H9 (cell line): ENCODE results near the gene SLC29A1. TPM values are rescaled to one million over a fixed set of nuclear protein-coding genes. Genes with fewer than 3 reads are reported as not detected.

ENCODE experiments used
- DNase-seq: peaks from one replicate; pipeline ENCODE4 v3.0.0-alpha.2; 2017
- H2AFZ ChIP-seq: one replicate; pipeline ENCODE4 v1.6.1; 2013; ENCODE audit warnings: mild to moderate bottlenecking, low read length, control low read depth, moderate library complexity
- H2AK5ac ChIP-seq: 2 replicates; pipeline ENCODE4 v1.6.1; 2013; ENCODE audit warnings: low read length, control low read depth, mixed read lengths; ENCODE audit not compliant: insufficient read length
- H2BK120ac ChIP-seq: one replicate; pipeline ENCODE4 v1.6.1; 2013; ENCODE audit warnings: low read depth, mild to moderate bottlenecking, low read length, control low read depth, inconsistent platforms; ENCODE audit not compliant: poor library complexity, severe bottlenecking
- H2BK12ac ChIP-seq: 2 replicates; pipeline ENCODE4 v1.6.1; 2013; ENCODE audit warnings: low read length, control low read depth, mixed read lengths, low read depth; ENCODE audit not compliant: insufficient read length
- H2BK15ac ChIP-seq: 2 replicates; pipeline ENCODE4 v1.6.1; 2013; ENCODE audit warnings: low read depth, low read length, control low read depth
- H2BK20ac ChIP-seq: one replicate; pipeline ENCODE4 v1.6.1; 2013; ENCODE audit warnings: low read depth, mild to moderate bottlenecking, low read length, control low read depth, inconsistent platforms; ENCODE audit not compliant: poor library complexity, severe bottlenecking
- H2BK5ac ChIP-seq: 2 replicates; pipeline ENCODE4 v1.6.1; 2013; ENCODE audit warnings: low read length, control low read depth, mixed read lengths; ENCODE audit not compliant: insufficient read length
- H3K14ac ChIP-seq: 2 replicates; pipeline ENCODE4 v1.6.1; 2013; ENCODE audit warnings: low read length, control low read depth; ENCODE audit not compliant: insufficient read depth
- H3K18ac ChIP-seq: 2 replicates; pipeline ENCODE4 v1.6.1; 2013; ENCODE audit warnings: low read depth, mild to moderate bottlenecking, mixed read lengths, low read length, control low read depth; ENCODE audit not compliant: insufficient read length
- H3K23ac ChIP-seq: 2 replicates; pipeline ENCODE4 v1.6.1; 2013; ENCODE audit warnings: low read length, control low read depth, mixed read lengths, low read depth; ENCODE audit not compliant: insufficient read length
- H3K23me2 ChIP-seq: 2 replicates; pipeline ENCODE4 v1.6.1; 2013; ENCODE audit warnings: low read depth, mild to moderate bottlenecking, mixed read lengths, low read length, control low read depth; ENCODE audit not compliant: insufficient read length, poor library complexity, severe bottlenecking
- H3K27ac ChIP-seq: 2 replicates; pipeline ENCODE4 v1.5.1; 2013; ENCODE audit warnings: low read length, control low read depth, mixed read lengths, low read depth; ENCODE audit not compliant: insufficient read length
- H3K27me3 ChIP-seq: 2 replicates; pipeline ENCODE4 v1.6.1; 2013; ENCODE audit warnings: low read length, control low read depth, inconsistent platforms; ENCODE audit not compliant: insufficient read depth
- H3K4ac ChIP-seq: 2 replicates; pipeline ENCODE4 v1.6.1; 2013; ENCODE audit warnings: low read depth, mild to moderate bottlenecking, control low read depth, inconsistent platforms, low read length, moderate library complexity
- H3K4me1 ChIP-seq: 2 replicates; pipeline ENCODE4 v1.6.1; 2013; ENCODE audit warnings: low read length, control low read depth, inconsistent platforms; ENCODE audit not compliant: insufficient read depth
- H3K4me2 ChIP-seq: 2 replicates; pipeline ENCODE4 v1.6.1; 2013; ENCODE audit warnings: low read length, control low read depth, mixed read lengths; ENCODE audit not compliant: insufficient read length, insufficient read depth
- H3K56ac ChIP-seq: 2 replicates; pipeline ENCODE4 v1.6.1; 2013; ENCODE audit warnings: low read depth, mild to moderate bottlenecking, mixed read lengths, low read length, control low read depth; ENCODE audit not compliant: insufficient read length
- H3K79me1 ChIP-seq: 2 replicates; pipeline ENCODE4 v1.6.1; 2013; ENCODE audit warnings: low read depth, mild to moderate bottlenecking, moderate library complexity, low read length, control low read depth, inconsistent platforms; ENCODE audit not compliant: insufficient read depth, poor library complexity, severe bottlenecking
- H3K79me2 ChIP-seq: 2 replicates; pipeline ENCODE4 v1.6.1; 2013; ENCODE audit warnings: low read length, control low read depth, inconsistent platforms; ENCODE audit not compliant: insufficient read depth
- H3K9ac ChIP-seq: 2 replicates; pipeline ENCODE4 v1.6.1; 2013; ENCODE audit warnings: low read length, control low read depth, mixed read lengths; ENCODE audit not compliant: insufficient read length; ENCODE audit errors: extremely low read depth
- H3K9me3 ChIP-seq: one replicate; pipeline ENCODE4 v1.6.1; 2013; ENCODE audit warnings: low read depth, low read length, inconsistent platforms; ENCODE audit not compliant: control insufficient read depth
- H3T11ph ChIP-seq: one replicate; pipeline ENCODE4 v1.6.1; 2013; ENCODE audit warnings: mild to moderate bottlenecking, low read length, control low read depth, inconsistent platforms
- H4K20me1 ChIP-seq: one replicate; pipeline ENCODE4 v1.6.1; 2013; ENCODE audit not compliant: control insufficient read depth, insufficient read length, insufficient read depth
- H4K5ac ChIP-seq: 2 replicates; pipeline ENCODE4 v1.6.1; 2013; ENCODE audit warnings: low read depth, mild to moderate bottlenecking, mixed read lengths, low read length, control low read depth; ENCODE audit not compliant: insufficient read length
- H4K8ac ChIP-seq: replicated peaks from 2 replicates; pipeline ENCODE4 v1.6.1; 2013; ENCODE audit warnings: low read length, control low read depth, mixed read lengths, low read depth; ENCODE audit not compliant: insufficient read length
- H4K91ac ChIP-seq: 2 replicates; pipeline ENCODE4 v1.6.1; 2013; ENCODE audit warnings: low read depth, mild to moderate bottlenecking, moderate library complexity, mixed read lengths, low read length, control low read depth; ENCODE audit not compliant: insufficient read length
- H3K27ac Mint-ChIP-seq, 3 experiments: 2 replicates in 2 of 3; 3 replicates in 1 of 3; pipeline ENCODE4 v1.8.0; 2020 to 2021; ENCODE audit warnings: mixed read lengths in 3 of 3, mild to moderate bottlenecking in 1 of 3, moderate library complexity in 1 of 3
- H3K27me3 Mint-ChIP-seq: 2 replicates; pipeline ENCODE4 v1.8.0; 2021; ENCODE audit warnings: low read depth, mild to moderate bottlenecking, moderate library complexity, mixed read lengths
- H3K36me3 Mint-ChIP-seq, 3 experiments: 2 replicates in 2 of 3; 3 replicates in 1 of 3; pipeline ENCODE4 v1.8.0; 2020 to 2021; ENCODE audit warnings: low read depth in 3 of 3, mixed read lengths in 3 of 3; ENCODE audit not compliant: insufficient read depth in 1 of 3
- H3K4me1 Mint-ChIP-seq, 2 experiments: 2 replicates each; pipeline ENCODE4 v1.8.0; 2020; ENCODE audit warnings: mixed read lengths in 2 of 2
- H3K4me3 Mint-ChIP-seq, 2 experiments: 2 replicates in 1 of 2; 3 replicates in 1 of 2; pipeline ENCODE4 v1.8.0; 2020 to 2021; ENCODE audit warnings: mild to moderate bottlenecking in 2 of 2, mixed read lengths in 2 of 2, moderate library complexity in 1 of 2
- H3K9me3 Mint-ChIP-seq, 2 experiments: 2 replicates in 1 of 2; 3 replicates in 1 of 2; pipeline ENCODE4 v1.8.0; 2020; ENCODE audit warnings: mild to moderate bottlenecking in 2 of 2, mixed read lengths in 2 of 2, moderate library complexity in 1 of 2
- WGBS: extraction: QIAGEN DNeasy Blood & Tissue Kit; methylation state at CpG from one replicate; pipeline ENCODE4 v1.1.7; 2013; ENCODE audit warnings: missing lambda C conversion rate, low lambda C conversion rate, mixed read lengths; ENCODE audit not compliant: insufficient read length; ENCODE audit errors: extremely low coverage; 5-methylcytosine and 5-hydroxymethylcytosine counted together
- total RNA-seq: library from RNA; stranded (reverse); gene quantifications from 2 replicates; pipeline ENCODE4 v1.2.1, GENCODE V29; 2021
- TF ChIP-seq, protein P1 (sequence below): fragments of 200-600 bp; sonication (generic); conservative IDR thresholded peaks from 3 replicates; pipeline ENCODE4 v1.8.0; 2021; ENCODE audit warnings: antibody characterized with exemption, mild to moderate bottlenecking

SLC29A1 gene
- total RNA-seq, 1 experiment from 2014 or later: 124 TPM

DNA sequence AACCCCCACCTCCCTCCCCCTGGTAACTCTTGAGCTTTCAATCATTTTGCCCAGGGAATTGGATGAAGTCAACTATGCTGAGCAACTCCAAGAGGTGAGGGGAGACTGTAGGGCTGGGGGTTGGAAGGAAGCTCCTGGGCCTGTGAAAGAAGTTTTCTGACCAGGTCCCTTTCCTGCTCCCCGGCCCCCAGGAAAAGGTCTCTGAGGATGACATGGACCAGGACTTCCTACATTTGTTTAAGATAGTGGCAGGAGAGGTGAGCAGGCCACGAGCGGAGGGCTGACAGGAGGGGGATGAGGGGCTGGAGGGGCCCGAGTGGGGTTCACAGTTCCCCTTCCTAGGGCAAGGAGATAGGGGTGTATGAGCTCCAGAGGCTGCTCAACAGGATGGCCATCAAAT, 43.0 kb upstream of the SLC29A1 start:
- Mint-ChIP-seq H3K4me3 (no peak overlapping the region), H3K27me3 (no peaks in the 10 kb centered on the region), H3K9me3 (no peaks in the 10 kb centered on the region), H3K4me1 (peaks cover 18 to 25% of the 10 kb centered on the region in 2 experiments), H3K36me3 (no peaks in the 10 kb centered on the region; a peak in 1 of 7 replicates), H3K27ac (no peak overlapping the region)
- DNase-seq: no peak
- Histone ChIP-seq H2AFZ (no peak overlapping the region), H3K18ac (no peak overlapping the region), H4K20me1 (no peaks in the 10 kb centered on the region), H2BK20ac (no peak overlapping the region), H3K9me3 (no peaks in the 10 kb centered on the region), H2BK5ac (no peak overlapping the region), H3K27me3 (no peaks in the 10 kb centered on the region), H3K4ac (no peak overlapping the region), H3K56ac (no peak overlapping the region), H3K14ac (no peak overlapping the region), H3T11ph (no peak overlapping the region), H4K8ac (no peak overlapping the region), H3K23me2 (no peaks in the 10 kb centered on the region), H3K79me2 (no peaks in the 10 kb centered on the region), H3K4me2 (no peak overlapping the region), H2BK120ac (no peak overlapping the region), H4K91ac (no peak overlapping the region), H3K79me1 (no peaks in the 10 kb centered on the region), H2BK15ac (no peak overlapping the region), H3K9ac (no peak overlapping the region), H4K5ac (no peak overlapping the region), H3K27ac (no peak overlapping the region), H3K23ac (no peak overlapping the region), H2AK5ac (no peak overlapping the region), H2BK12ac (no peak overlapping the region), H3K4me1 (peaks cover 4% of the 10 kb centered on the region; the same call in 1 of the 2 replicates)
- no CpG with 5 or more reads among the region's 4 CpGs for WGBS
- TF ChIP-seq, protein P1, sequence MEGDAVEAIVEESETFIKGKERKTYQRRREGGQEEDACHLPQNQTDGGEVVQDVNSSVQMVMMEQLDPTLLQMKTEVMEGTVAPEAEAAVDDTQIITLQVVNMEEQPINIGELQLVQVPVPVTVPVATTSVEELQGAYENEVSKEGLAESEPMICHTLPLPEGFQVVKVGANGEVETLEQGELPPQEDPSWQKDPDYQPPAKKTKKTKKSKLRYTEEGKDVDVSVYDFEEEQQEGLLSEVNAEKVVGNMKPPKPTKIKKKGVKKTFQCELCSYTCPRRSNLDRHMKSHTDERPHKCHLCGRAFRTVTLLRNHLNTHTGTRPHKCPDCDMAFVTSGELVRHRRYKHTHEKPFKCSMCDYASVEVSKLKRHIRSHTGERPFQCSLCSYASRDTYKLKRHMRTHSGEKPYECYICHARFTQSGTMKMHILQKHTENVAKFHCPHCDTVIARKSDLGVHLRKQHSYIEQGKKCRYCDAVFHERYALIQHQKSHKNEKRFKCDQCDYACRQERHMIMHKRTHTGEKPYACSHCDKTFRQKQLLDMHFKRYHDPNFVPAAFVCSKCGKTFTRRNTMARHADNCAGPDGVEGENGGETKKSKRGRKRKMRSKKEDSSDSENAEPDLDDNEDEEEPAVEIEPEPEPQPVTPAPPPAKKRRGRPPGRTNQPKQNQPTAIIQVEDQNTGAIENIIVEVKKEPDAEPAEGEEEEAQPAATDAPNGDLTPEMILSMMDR: no peak
